H9 (cell line): Measurements from ENCODE around the gene ROR1. TPM values are rescaled to one million over a fixed set of nuclear protein-coding genes. Genes with fewer than 3 reads are reported as not detected.

Experiments used
- DNase-seq: peaks from one replicate; pipeline ENCODE4 v3.0.0-alpha.2; 2017
- H2AFZ ChIP-seq: one replicate; pipeline ENCODE4 v1.6.1; 2013; ENCODE audit warnings: mild to moderate bottlenecking, low read length, control low read depth, moderate library complexity
- H2AK5ac ChIP-seq: 2 replicates; pipeline ENCODE4 v1.6.1; 2013; ENCODE audit warnings: low read length, control low read depth, mixed read lengths; ENCODE audit not compliant: insufficient read length
- H2BK120ac ChIP-seq: one replicate; pipeline ENCODE4 v1.6.1; 2013; ENCODE audit warnings: low read depth, mild to moderate bottlenecking, low read length, control low read depth, inconsistent platforms; ENCODE audit not compliant: poor library complexity, severe bottlenecking
- H2BK12ac ChIP-seq: 2 replicates; pipeline ENCODE4 v1.6.1; 2013; ENCODE audit warnings: low read length, control low read depth, mixed read lengths, low read depth; ENCODE audit not compliant: insufficient read length
- H2BK15ac ChIP-seq: 2 replicates; pipeline ENCODE4 v1.6.1; 2013; ENCODE audit warnings: low read depth, low read length, control low read depth
- H2BK20ac ChIP-seq: one replicate; pipeline ENCODE4 v1.6.1; 2013; ENCODE audit warnings: low read depth, mild to moderate bottlenecking, low read length, control low read depth, inconsistent platforms; ENCODE audit not compliant: poor library complexity, severe bottlenecking
- H2BK5ac ChIP-seq: 2 replicates; pipeline ENCODE4 v1.6.1; 2013; ENCODE audit warnings: low read length, control low read depth, mixed read lengths; ENCODE audit not compliant: insufficient read length
- H3K14ac ChIP-seq: 2 replicates; pipeline ENCODE4 v1.6.1; 2013; ENCODE audit warnings: low read length, control low read depth; ENCODE audit not compliant: insufficient read depth
- H3K18ac ChIP-seq: 2 replicates; pipeline ENCODE4 v1.6.1; 2013; ENCODE audit warnings: low read depth, mild to moderate bottlenecking, mixed read lengths, low read length, control low read depth; ENCODE audit not compliant: insufficient read length
- H3K23ac ChIP-seq: 2 replicates; pipeline ENCODE4 v1.6.1; 2013; ENCODE audit warnings: low read length, control low read depth, mixed read lengths, low read depth; ENCODE audit not compliant: insufficient read length
- H3K23me2 ChIP-seq: 2 replicates; pipeline ENCODE4 v1.6.1; 2013; ENCODE audit warnings: low read depth, mild to moderate bottlenecking, mixed read lengths, low read length, control low read depth; ENCODE audit not compliant: insufficient read length, poor library complexity, severe bottlenecking
- H3K27ac ChIP-seq: 2 replicates; pipeline ENCODE4 v1.5.1; 2013; ENCODE audit warnings: low read length, control low read depth, mixed read lengths, low read depth; ENCODE audit not compliant: insufficient read length
- H3K27me3 ChIP-seq: 2 replicates; pipeline ENCODE4 v1.6.1; 2013; ENCODE audit warnings: low read length, control low read depth, inconsistent platforms; ENCODE audit not compliant: insufficient read depth
- H3K4ac ChIP-seq: 2 replicates; pipeline ENCODE4 v1.6.1; 2013; ENCODE audit warnings: low read depth, mild to moderate bottlenecking, control low read depth, inconsistent platforms, low read length, moderate library complexity
- H3K4me1 ChIP-seq: 2 replicates; pipeline ENCODE4 v1.6.1; 2013; ENCODE audit warnings: low read length, control low read depth, inconsistent platforms; ENCODE audit not compliant: insufficient read depth
- H3K4me2 ChIP-seq: 2 replicates; pipeline ENCODE4 v1.6.1; 2013; ENCODE audit warnings: low read length, control low read depth, mixed read lengths; ENCODE audit not compliant: insufficient read length, insufficient read depth
- H3K56ac ChIP-seq: 2 replicates; pipeline ENCODE4 v1.6.1; 2013; ENCODE audit warnings: low read depth, mild to moderate bottlenecking, mixed read lengths, low read length, control low read depth; ENCODE audit not compliant: insufficient read length
- H3K79me1 ChIP-seq: 2 replicates; pipeline ENCODE4 v1.6.1; 2013; ENCODE audit warnings: low read depth, mild to moderate bottlenecking, moderate library complexity, low read length, control low read depth, inconsistent platforms; ENCODE audit not compliant: insufficient read depth, poor library complexity, severe bottlenecking
- H3K79me2 ChIP-seq: 2 replicates; pipeline ENCODE4 v1.6.1; 2013; ENCODE audit warnings: low read length, control low read depth, inconsistent platforms; ENCODE audit not compliant: insufficient read depth
- H3K9ac ChIP-seq: 2 replicates; pipeline ENCODE4 v1.6.1; 2013; ENCODE audit warnings: low read length, control low read depth, mixed read lengths; ENCODE audit not compliant: insufficient read length; ENCODE audit errors: extremely low read depth
- H3K9me3 ChIP-seq: one replicate; pipeline ENCODE4 v1.6.1; 2013; ENCODE audit warnings: low read depth, low read length, inconsistent platforms; ENCODE audit not compliant: control insufficient read depth
- H3T11ph ChIP-seq: one replicate; pipeline ENCODE4 v1.6.1; 2013; ENCODE audit warnings: mild to moderate bottlenecking, low read length, control low read depth, inconsistent platforms
- H4K20me1 ChIP-seq: one replicate; pipeline ENCODE4 v1.6.1; 2013; ENCODE audit not compliant: control insufficient read depth, insufficient read length, insufficient read depth
- H4K5ac ChIP-seq: 2 replicates; pipeline ENCODE4 v1.6.1; 2013; ENCODE audit warnings: low read depth, mild to moderate bottlenecking, mixed read lengths, low read length, control low read depth; ENCODE audit not compliant: insufficient read length
- H4K8ac ChIP-seq: replicated peaks from 2 replicates; pipeline ENCODE4 v1.6.1; 2013; ENCODE audit warnings: low read length, control low read depth, mixed read lengths, low read depth; ENCODE audit not compliant: insufficient read length
- H4K91ac ChIP-seq: 2 replicates; pipeline ENCODE4 v1.6.1; 2013; ENCODE audit warnings: low read depth, mild to moderate bottlenecking, moderate library complexity, mixed read lengths, low read length, control low read depth; ENCODE audit not compliant: insufficient read length
- H3K27ac Mint-ChIP-seq, 3 experiments: 2 replicates in 2 of 3; 3 replicates in 1 of 3; pipeline ENCODE4 v1.8.0; 2020 to 2021; ENCODE audit warnings: mixed read lengths in 3 of 3, mild to moderate bottlenecking in 1 of 3, moderate library complexity in 1 of 3
- H3K27me3 Mint-ChIP-seq: 2 replicates; pipeline ENCODE4 v1.8.0; 2021; ENCODE audit warnings: low read depth, mild to moderate bottlenecking, moderate library complexity, mixed read lengths
- H3K36me3 Mint-ChIP-seq, 3 experiments: 2 replicates in 2 of 3; 3 replicates in 1 of 3; pipeline ENCODE4 v1.8.0; 2020 to 2021; ENCODE audit warnings: low read depth in 3 of 3, mixed read lengths in 3 of 3; ENCODE audit not compliant: insufficient read depth in 1 of 3
- H3K4me1 Mint-ChIP-seq, 2 experiments: 2 replicates each; pipeline ENCODE4 v1.8.0; 2020; ENCODE audit warnings: mixed read lengths in 2 of 2
- H3K4me3 Mint-ChIP-seq, 2 experiments: 2 replicates in 1 of 2; 3 replicates in 1 of 2; pipeline ENCODE4 v1.8.0; 2020 to 2021; ENCODE audit warnings: mild to moderate bottlenecking in 2 of 2, mixed read lengths in 2 of 2, moderate library complexity in 1 of 2
- H3K9me3 Mint-ChIP-seq, 2 experiments: 2 replicates in 1 of 2; 3 replicates in 1 of 2; pipeline ENCODE4 v1.8.0; 2020; ENCODE audit warnings: mild to moderate bottlenecking in 2 of 2, mixed read lengths in 2 of 2, moderate library complexity in 1 of 2
- CTCF ChIP-seq: fragments of 200-600 bp; sonication (generic); conservative IDR thresholded peaks from 3 replicates; pipeline ENCODE4 v1.8.0; 2021; ENCODE audit warnings: antibody characterized with exemption, mild to moderate bottlenecking
- WGBS: extraction: QIAGEN DNeasy Blood & Tissue Kit; methylation state at CpG from one replicate; pipeline ENCODE4 v1.1.7; 2013; ENCODE audit warnings: missing lambda C conversion rate, low lambda C conversion rate, mixed read lengths; ENCODE audit not compliant: insufficient read length; ENCODE audit errors: extremely low coverage; 5-methylcytosine and 5-hydroxymethylcytosine counted together
- total RNA-seq: library from RNA; stranded (reverse); gene quantifications from 2 replicates; pipeline ENCODE4 v1.2.1, GENCODE V29; 2021

Gene ROR1
- total RNA-seq, 1 experiment from 2014 or later = 75.9 TPM

- no peaks in the 10 kb centered on the region for H3K23me2 ChIP-seq
- Mint-ChIP-seq H3K4me1 (peaks cover 0 to 16% of the 10 kb centered on the region in 2 experiments; a peak in 3 of 4 replicates), H3K36me3 (peaks cover 28 to 38% (median 34%) of the 10 kb centered on the region in 3 experiments), H3K4me3 (no peak overlapping the region), H3K9me3 (0 out of 5 replicates have a peak, but pooled peaks cover 0 to 3% of the 10 kb centered on the region in 2 experiments), H3K27me3 (no peaks in the 10 kb centered on the region), H3K27ac (peak overlapping the region in 2 of 3 experiments; percentile 28 to 80; a peak in 2 of 7 replicates)
- no peak overlapping the region for H3K4ac ChIP-seq
- H2BK20ac ChIP-seq = no peak overlapping the region
- no peak overlapping the region for H3K56ac ChIP-seq
- no peaks in the 10 kb centered on the region for H3K27me3 ChIP-seq
- no peak overlapping the region for H2BK12ac ChIP-seq
- H3K4me1 ChIP-seq = no peaks in the 10 kb centered on the region
- H4K20me1 ChIP-seq = no peaks in the 10 kb centered on the region
- no peaks in the 10 kb centered on the region for H3K79me1 ChIP-seq
- no peak overlapping the region for H3K27ac ChIP-seq
- WGBS = no CpG with 5 or more reads among the region's 1 CpG
- no peak overlapping the region for H3K4me2 ChIP-seq
- no peak for TF ChIP-seq CTCF
- H3K9ac ChIP-seq = no peak overlapping the region
- no peak overlapping the region for H2BK15ac ChIP-seq
- no peak overlapping the region for H2AK5ac ChIP-seq
- H3T11ph ChIP-seq = no peak overlapping the region
- H3K9me3 ChIP-seq = no peaks in the 10 kb centered on the region
- no peaks in the 10 kb centered on the region for H3K79me2 ChIP-seq
- no peak overlapping the region for H2BK120ac ChIP-seq
- no peak overlapping the region for H4K91ac ChIP-seq
- H4K5ac ChIP-seq = no peak overlapping the region
- no peak overlapping the region for H4K8ac ChIP-seq
- H3K23ac ChIP-seq = no peak overlapping the region
- H2BK5ac ChIP-seq = no peak overlapping the region
- H3K18ac ChIP-seq = no peak overlapping the region
- no peak overlapping the region for H3K14ac ChIP-seq
- H2AFZ ChIP-seq = no peak overlapping the region
- DNase-seq = no peak
Observed at GRCh38 chr1:64161357-64161941, 387.6 kb downstream of the ROR1 start.
